HepG2 (cell line): ENCODE measurements around the gene THRB. TPM values are rescaled to one million over a fixed set of nuclear protein-coding genes. Genes with fewer than 3 reads are reported as not detected.
A peak's percentile ranks its signal among the peaks of the same experiment; 100 is the strongest.

Source experiments
- CEBPB ChIP-seq: IDR thresholded peaks from 2 replicates; pipeline ENCODE4 v1.6.1; 2011; ENCODE audit warnings: low read depth, low read length, improper control_type of control experiment, borderline replicate concordance
- CEBPG ChIP-seq: IDR thresholded peaks from 2 replicates; pipeline ENCODE4 v1.6.1; 2016
- CREM ChIP-seq, 2 experiments: sonication (generic) in 1 of 2; formaldehyde crosslinking in 1 of 2; IDR thresholded peaks; 2 replicates each; pipeline versions ENCODE4 v1.4.0 to v1.6.1; 2016 to 2020; ENCODE audit warnings: antibody characterized with exemption in 1 of 2, mild to moderate bottlenecking in 1 of 2, missing genetic modification reagents in 1 of 2
- FOSL2 ChIP-seq: sonication (generic); formaldehyde crosslinking; IDR thresholded peaks from 2 replicates; pipeline ENCODE4 v1.4.0; 2020; ENCODE audit warnings: missing genetic modification reagents
- HOMEZ ChIP-seq: IDR thresholded peaks from 2 replicates; pipeline ENCODE4 v1.6.1; 2016; ENCODE audit warnings: low read depth
- IRF1 ChIP-seq: sonication (generic); formaldehyde crosslinking; IDR thresholded peaks from 2 replicates; pipeline ENCODE4 v1.4.0; 2020; ENCODE audit warnings: low read depth, mild to moderate bottlenecking, missing genetic modification reagents
- KLF16 ChIP-seq, 2 experiments: sonication (generic) in 1 of 2; formaldehyde crosslinking in 1 of 2; IDR thresholded peaks; 2 replicates each; pipeline versions ENCODE4 v1.6.1 to v1.8.0; 2016 to 2023; ENCODE audit warnings: missing genetic modification reagents in 2 of 2, missing compliant biosample characterization in 1 of 2
- MIXL1 ChIP-seq: IDR thresholded peaks from 2 replicates; pipeline ENCODE4 v1.6.1; 2016
- NCOR1 ChIP-seq: fragments of 200-600 bp; sonication (generic); IDR thresholded peaks from 2 replicates; pipeline ENCODE4 v1.7.0; 2017; ENCODE audit warnings: antibody characterized with exemption, low read length, borderline replicate concordance
- RARA ChIP-seq: IDR thresholded peaks from 2 replicates; pipeline ENCODE4 v1.6.1; 2016; ENCODE audit warnings: missing genetic modification reagents, missing compliant biosample characterization
- RXRA ChIP-seq: sonication (generic); formaldehyde crosslinking; IDR thresholded peaks from 2 replicates; pipeline ENCODE4 v1.5.1; 2020; ENCODE audit warnings: missing genetic modification reagents
- RXRB ChIP-seq: IDR thresholded peaks from 2 replicates; pipeline ENCODE4 v1.6.1; 2016; ENCODE audit warnings: borderline replicate concordance, missing genetic modification reagents, missing compliant biosample characterization
- SALL1 ChIP-seq: sonication (generic); formaldehyde crosslinking; IDR thresholded peaks from 2 replicates; pipeline ENCODE4 v1.8.0; 2022; ENCODE audit warnings: mild to moderate bottlenecking, missing genetic modification reagents
- SOX5 ChIP-seq: IDR thresholded peaks from 2 replicates; pipeline ENCODE4 v1.6.1; 2016; ENCODE audit warnings: borderline replicate concordance
- TCF7 ChIP-seq: sonication (generic); IDR thresholded peaks from 2 replicates; pipeline ENCODE4 v1.6.1; 2016; ENCODE audit warnings: antibody characterized with exemption, low read depth
- TFE3 ChIP-seq: IDR thresholded peaks from 2 replicates; pipeline ENCODE4 v1.6.1; 2016
- THAP7 ChIP-seq: sonication (generic); formaldehyde crosslinking; IDR thresholded peaks from 2 replicates; pipeline ENCODE4 v1.8.1; 2023; ENCODE audit warnings: mild to moderate bottlenecking, missing genetic modification reagents
- YY1 ChIP-seq: IDR thresholded peaks from 2 replicates; pipeline ENCODE4 v1.6.1; 2011; ENCODE audit warnings: low read length, low read depth, moderate library complexity, mild to moderate bottlenecking; ENCODE audit not compliant: insufficient read depth, insufficient replicate concordance
- ZBTB2 ChIP-seq: sonication (generic); formaldehyde crosslinking; IDR thresholded peaks from 2 replicates; pipeline ENCODE4 v1.8.0; 2022; ENCODE audit warnings: low read depth, missing genetic modification reagents
- ZNF24 ChIP-seq: fragments of 450-650 bp; IDR thresholded peaks from 2 replicates; pipeline ENCODE4 v1.6.1; 2017; ENCODE audit warnings: antibody characterized with exemption, mild to moderate bottlenecking
- ZNF33A ChIP-seq: sonication (generic); formaldehyde crosslinking; IDR thresholded peaks from 2 replicates; pipeline ENCODE4 v1.5.1; 2020; ENCODE audit warnings: missing genetic modification reagents, mild to moderate bottlenecking, moderate library complexity, borderline replicate concordance
- ZNF639 ChIP-seq: conservative IDR thresholded peaks from 2 replicates; pipeline ENCODE4 v1.6.1; 2018; ENCODE audit warnings: missing genetic modification reagents
- ZNF839 ChIP-seq: sonication (generic); formaldehyde crosslinking; IDR thresholded peaks from 2 replicates; pipeline ENCODE4 v1.4.0; 2020; ENCODE audit warnings: missing genetic modification reagents, mild to moderate bottlenecking, borderline replicate concordance
- polyA plus RNA-seq, 8 experiments: library from polyadenylated mRNA; depleted of rRNA in 3 of 8; stranded (reverse) in 7 of 8; unstranded in 1 of 8; fragments of >200 nt; fragmentation: Illumina TruSeq in 4 of 8; extraction: Trizol in 4 of 8; gene quantifications; 2 replicates each; pipeline versions ENCODE4 v1.2.1 to v1.2.3, GENCODE V29; 2011 to 2016; ENCODE audit warnings: low read depth in 4 of 8, missing spikeins in 1 of 8, mixed read lengths in 1 of 8; ENCODE audit not compliant: insufficient read depth in 1 of 8
- total RNA-seq, 5 experiments: library from RNA; depleted of rRNA; stranded (reverse); fragments of >200 nt; fragmentation: Illumina TruSeq; extraction: Trizol; gene quantifications; 2 replicates each; pipeline ENCODE4 v1.2.3, GENCODE V29; 2016; ENCODE audit warnings: low read depth in 1 of 5

THRB gene
- total and polyA plus RNA-seq, 2 of the 13 experiments (the other 11 are each of a cell fraction or from before 2014, with no cell fraction given) = 4.7 to 22.7 TPM

- TF ChIP-seq CREM (IDR thresholded peaks at IDR 0.05) (peak; percentile 38; the same call in 1 of the 2 replicates), CREM (CRISPR knock-in tag; IDR thresholded peaks at IDR 0.05) (no peak), THAP7 (CRISPR knock-in tag) (no peak), YY1 (no peak), TFE3 (CRISPR knock-in tag) (no peak), FOSL2 (peak; percentile 98), ZNF839 (CRISPR knock-in tag) (no peak), SOX5 (CRISPR knock-in tag) (peak; percentile 66; the same call in 1 of the 2 replicates), KLF16 (CRISPR knock-in tag; IDR thresholded peaks at IDR 0.05) (peak in 1 of 2 experiments; percentile 56; a peak in 1 of 4 replicates), MIXL1 (CRISPR knock-in tag) (0 out of 2 replicates have a peak, but pooled peaks have one; percentile 44), ZBTB2 (CRISPR knock-in tag) (no peak), TCF7 (peak; percentile 57; the same call in 1 of the 2 replicates), ZNF33A (CRISPR knock-in tag) (peak; percentile 69; the same call in 1 of the 2 replicates), CEBPB (peak; percentile 92), RXRA (peak; percentile 76; the same call in 1 of the 2 replicates), RXRB (CRISPR knock-in tag) (peak; percentile 98), ZNF639 (CRISPR knock-in tag) (no peak), SALL1 (CRISPR knock-in tag) (peak; percentile 43; the same call in 1 of the 2 replicates), CEBPG (peak; percentile 88), IRF1 (CRISPR knock-in tag) (no peak), ZNF24 (0 out of 2 replicates have a peak, but pooled peaks have one; percentile 21), NCOR1 (peak; percentile 90), HOMEZ (CRISPR knock-in tag) (peak; percentile 85; the same call in 1 of the 2 replicates), RARA (CRISPR knock-in tag) (peak; percentile 56; the same call in 1 of the 2 replicates)
Measured at GRCh38 chr3:24316887-24317383, 177.7 kb downstream of the THRB start (continued).
